HepG2 (cell line): ENCODE measurements around the gene LENEP. TPM values are rescaled to one million over a fixed set of nuclear protein-coding genes. Genes with fewer than 3 reads are reported as not detected.

Experiments used
- AGO2 ChIP-seq: fragments of 200-400 bp; formaldehyde crosslinking; optimal IDR thresholded peaks from 2 replicates; pipeline ENCODE3; 2017; ENCODE audit warnings: mild to moderate bottlenecking, low read depth, low read length, moderate library complexity
- CEBPG ChIP-seq: IDR thresholded peaks from 2 replicates; pipeline ENCODE4 v1.6.1; 2016
- ERF ChIP-seq: IDR thresholded peaks from 2 replicates; pipeline ENCODE4 v1.6.1; 2018; ENCODE audit warnings: missing biosample characterization, missing genetic modification reagents
- FOSL2 ChIP-seq: sonication (generic); formaldehyde crosslinking; IDR thresholded peaks from 2 replicates; pipeline ENCODE4 v1.4.0; 2020; ENCODE audit warnings: missing genetic modification reagents
- GABPB1 ChIP-seq: IDR thresholded peaks from 2 replicates; pipeline ENCODE4 v1.6.1; 2016; ENCODE audit warnings: mild to moderate bottlenecking, missing genetic modification reagents, moderate library complexity, missing compliant biosample characterization
- IRX3 ChIP-seq: sonication (generic); formaldehyde crosslinking; IDR thresholded peaks from 2 replicates; pipeline ENCODE4 v1.8.1; 2023; ENCODE audit warnings: mild to moderate bottlenecking, low read depth, missing genetic modification reagents, borderline replicate concordance
- JARID2 ChIP-seq: sonication (generic); formaldehyde crosslinking; IDR thresholded peaks from 2 replicates; pipeline ENCODE4 v1.8.1; 2023; ENCODE audit warnings: missing genetic modification reagents, inconsistent platforms; ENCODE audit not compliant: insufficient replicate concordance
- KAT7 ChIP-seq: IDR thresholded peaks from 2 replicates; pipeline ENCODE4 v1.6.1; 2018; ENCODE audit warnings: borderline replicate concordance, missing compliant biosample characterization
- KDM5A ChIP-seq: fragments of 200-600 bp; sonication (generic); IDR thresholded peaks from 2 replicates; pipeline ENCODE4 v1.7.0; 2018; ENCODE audit warnings: antibody characterized with exemption, mild to moderate bottlenecking, low read length, borderline replicate concordance
- RAD21 ChIP-seq: fragments of 450-650 bp; formaldehyde crosslinking; IDR thresholded peaks from 2 replicates; pipeline ENCODE4 v1.5.0; 2020; ENCODE audit warnings: mild to moderate bottlenecking
- SIX4 ChIP-seq: sonication (generic); formaldehyde crosslinking; IDR thresholded peaks from 2 replicates; pipeline ENCODE4 v1.4.0; 2020; ENCODE audit warnings: missing genetic modification reagents
- SNAPC4 ChIP-seq: sonication (generic); formaldehyde crosslinking; IDR thresholded peaks from 2 replicates; pipeline ENCODE4 v1.4.0; 2020; ENCODE audit warnings: mild to moderate bottlenecking, missing genetic modification reagents
- SPEN ChIP-seq: sonication (generic); formaldehyde crosslinking; IDR thresholded peaks from 2 replicates; pipeline ENCODE4 v1.5.1; 2020; ENCODE audit warnings: low read depth, mild to moderate bottlenecking, missing genetic modification reagents
- TAF1 ChIP-seq: sonication (generic); formaldehyde crosslinking; IDR thresholded peaks from 2 replicates; pipeline ENCODE4 v1.4.0; 2020; ENCODE audit warnings: missing genetic modification reagents
- ZBTB8A ChIP-seq: sonication (generic); formaldehyde crosslinking; IDR thresholded peaks from 2 replicates; pipeline ENCODE4 v1.4.0; 2020; ENCODE audit warnings: mild to moderate bottlenecking, low read depth, missing genetic modification reagents, borderline replicate concordance
- ZNF274 ChIP-seq: sonication (generic); formaldehyde crosslinking; IDR thresholded peaks from 2 replicates; pipeline ENCODE4 v1.5.1; 2020; ENCODE audit warnings: mild to moderate bottlenecking, missing genetic modification reagents
- ZNF766 ChIP-seq: sonication (generic); formaldehyde crosslinking; IDR thresholded peaks from 2 replicates; pipeline ENCODE4 v1.5.0; 2020; ENCODE audit warnings: missing genetic modification reagents, borderline replicate concordance
- polyA plus RNA-seq, 8 experiments: library from polyadenylated mRNA; depleted of rRNA in 3 of 8; stranded (reverse) in 7 of 8; unstranded in 1 of 8; fragments of >200 nt; fragmentation: Illumina TruSeq in 4 of 8; extraction: Trizol in 4 of 8; gene quantifications; 2 replicates each; pipeline versions ENCODE4 v1.2.1 to v1.2.3, GENCODE V29; 2011 to 2016; ENCODE audit warnings: low read depth in 4 of 8, missing spikeins in 1 of 8, mixed read lengths in 1 of 8; ENCODE audit not compliant: insufficient read depth in 1 of 8
- total RNA-seq, 5 experiments: library from RNA; depleted of rRNA; stranded (reverse); fragments of >200 nt; fragmentation: Illumina TruSeq; extraction: Trizol; gene quantifications; 2 replicates each; pipeline ENCODE4 v1.2.3, GENCODE V29; 2016; ENCODE audit warnings: low read depth in 1 of 5
- TF ChIP-seq, protein P1 (sequence below): sonication (generic); formaldehyde crosslinking; IDR thresholded peaks from 2 replicates; pipeline ENCODE4; 2020; ENCODE audit warnings: missing genetic modification reagents, mild to moderate bottlenecking, borderline replicate concordance

Gene LENEP
- total and polyA plus RNA-seq, 2 of the 13 experiments (the other 11 are each of a cell fraction or from before 2014, with no cell fraction given), result 0.29 TPM; not detected in 1

GRCh38 chr1:155017041-155017945 is 23.9 kb downstream of the LENEP start (continued):
- TF ChIP-seq SNAPC4 (peak; percentile 53; the same call in 1 of the 2 replicates), IRX3 (CRISPR knock-in tag) (no peak), ERF (CRISPR knock-in tag) (peak; percentile 82; the same call in 1 of the 2 replicates), CEBPG (CRISPR knock-in tag) (no peak; the same call in 1 of the 2 replicates), GABPB1 (CRISPR knock-in tag) (peak; percentile 88), SPEN (CRISPR knock-in tag) (peak; percentile 81), KAT7 (CRISPR knock-in tag) (peak; percentile 97; the same call in 1 of the 2 replicates), KDM5A (no peak), ZNF766 (CRISPR knock-in tag) (peak; percentile 72; the same call in 1 of the 2 replicates), ZBTB8A (CRISPR knock-in tag) (peak; percentile 25; the same call in 1 of the 2 replicates), FOSL2 (peak; percentile 83), ZNF274 (CRISPR knock-in tag) (peak; percentile 90), RAD21 (peak; percentile 99), TAF1 (CRISPR knock-in tag) (peak; percentile 69; the same call in 1 of the 2 replicates), AGO2 (peak; percentile 99), JARID2 (peak; percentile 73), SIX4 (CRISPR knock-in tag) (no peak)
- TF ChIP-seq, protein P1, sequence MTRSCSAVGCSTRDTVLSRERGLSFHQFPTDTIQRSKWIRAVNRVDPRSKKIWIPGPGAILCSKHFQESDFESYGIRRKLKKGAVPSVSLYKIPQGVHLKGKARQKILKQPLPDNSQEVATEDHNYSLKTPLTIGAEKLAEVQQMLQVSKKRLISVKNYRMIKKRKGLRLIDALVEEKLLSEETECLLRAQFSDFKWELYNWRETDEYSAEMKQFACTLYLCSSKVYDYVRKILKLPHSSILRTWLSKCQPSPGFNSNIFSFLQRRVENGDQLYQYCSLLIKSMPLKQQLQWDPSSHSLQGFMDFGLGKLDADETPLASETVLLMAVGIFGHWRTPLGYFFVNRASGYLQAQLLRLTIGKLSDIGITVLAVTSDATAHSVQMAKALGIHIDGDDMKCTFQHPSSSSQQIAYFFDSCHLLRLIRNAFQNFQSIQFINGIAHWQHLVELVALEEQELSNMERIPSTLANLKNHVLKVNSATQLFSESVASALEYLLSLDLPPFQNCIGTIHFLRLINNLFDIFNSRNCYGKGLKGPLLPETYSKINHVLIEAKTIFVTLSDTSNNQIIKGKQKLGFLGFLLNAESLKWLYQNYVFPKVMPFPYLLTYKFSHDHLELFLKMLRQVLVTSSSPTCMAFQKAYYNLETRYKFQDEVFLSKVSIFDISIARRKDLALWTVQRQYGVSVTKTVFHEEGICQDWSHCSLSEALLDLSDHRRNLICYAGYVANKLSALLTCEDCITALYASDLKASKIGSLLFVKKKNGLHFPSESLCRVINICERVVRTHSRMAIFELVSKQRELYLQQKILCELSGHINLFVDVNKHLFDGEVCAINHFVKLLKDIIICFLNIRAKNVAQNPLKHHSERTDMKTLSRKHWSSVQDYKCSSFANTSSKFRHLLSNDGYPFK, result peak; percentile 69; the same call in 1 of the 2 replicates
